Skeletal muscle cell (primary cell): Measurements from ENCODE around the gene RPS29.
"Not testable (repeated sequence)": the region's sequence is repeated elsewhere in the genome, so short reads cannot be mapped to it uniquely, and the experiment has no call there.

Source experiments
- DNase-seq: peaks from one replicate; pipeline ENCODE4 v3.0.0-alpha.2; 2010; ENCODE audit warnings: low read depth
- H3K4me3 ChIP-seq: 2 replicates; pipeline ENCODE4 v1.5.1; 2011; ENCODE audit warnings: low read depth, mild to moderate bottlenecking, control low read depth, low read length, moderate library complexity

The RPS29 gene

DNA sequence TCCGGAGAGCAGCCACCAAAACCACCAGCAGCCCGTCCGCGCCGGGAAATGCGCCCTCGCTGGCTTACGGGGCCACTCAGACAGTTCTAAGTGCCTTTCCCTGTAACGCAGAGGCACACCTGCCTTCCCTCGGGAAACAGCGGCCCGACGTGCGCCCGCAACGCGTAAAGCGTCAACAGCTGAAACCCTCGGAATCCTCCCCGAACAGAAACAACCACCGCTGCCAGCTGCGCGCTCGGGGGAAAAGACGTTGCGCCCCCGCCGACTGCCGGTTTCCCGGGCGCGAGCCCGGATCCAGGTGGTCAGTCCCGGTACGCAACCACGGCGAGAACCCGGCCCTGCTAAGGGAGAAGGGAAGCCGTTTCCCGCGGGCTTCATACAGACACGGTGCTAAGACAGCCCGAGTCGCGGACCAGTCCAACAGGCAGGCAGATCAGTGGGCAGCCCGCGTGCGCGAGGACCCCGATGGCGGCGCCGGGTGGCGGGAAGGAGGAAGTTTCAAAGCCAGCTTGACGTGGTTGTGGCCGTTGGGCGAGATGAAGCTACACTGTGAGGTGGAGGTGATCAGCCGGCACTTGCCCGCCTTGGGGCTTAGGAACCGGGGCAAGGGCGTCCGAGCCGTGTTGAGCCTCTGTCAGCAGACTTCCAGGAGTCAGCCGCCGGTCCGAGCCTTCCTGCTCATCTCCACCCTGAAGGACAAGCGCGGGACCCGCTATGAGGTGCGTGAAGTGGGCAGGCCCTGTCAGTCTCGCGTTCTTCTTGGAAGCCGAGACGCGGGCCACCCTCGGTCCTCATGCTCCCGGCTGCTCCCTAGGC is 12.5 kb upstream of the RPS29 start, which contains the start of gene LRR1:
TSS of gene LRR1 (plus strand) at position 456 of the 816 bp plus-strand sequence. CDS start at position 537, 81 bp downstream.
- peak within 1 kb of the TSS; percentile 95 for H3K4me3 ChIP-seq
- peak; percentile 59 for DNase-seq

- DNase-seq = no peak
- H3K4me3 ChIP-seq = peak overlapping the region; percentile 95
Measured at GRCh38 chr14:49598189-49598484, 12.0 kb upstream of the RPS29 start.

- DNase-seq = no peak
Measured at GRCh38 chr14:49594347-49595091, 8.3 kb upstream of the RPS29 start.

DNA sequence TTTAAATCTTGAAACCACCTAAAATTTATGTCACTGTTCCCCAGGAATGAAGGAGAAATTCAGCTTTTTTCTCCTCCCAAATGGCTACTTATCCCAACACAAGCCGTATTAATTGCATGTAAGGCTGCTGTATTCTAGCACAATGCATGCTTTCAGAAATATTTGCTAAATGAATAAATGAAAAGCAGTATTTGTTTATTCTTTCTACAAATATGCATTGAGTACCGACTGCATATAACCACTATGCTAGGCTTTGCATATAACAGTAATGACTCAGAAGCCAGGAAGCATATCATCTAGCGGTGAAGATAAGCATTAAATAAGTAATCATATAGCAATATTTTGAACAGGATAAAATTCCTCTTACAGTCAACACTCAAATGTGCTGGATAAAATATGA is 6.8 kb upstream of the RPS29 start:
- H3K4me3 ChIP-seq = no peak overlapping the region
- DNase-seq = no peak

More at GRCh38 chr14:49594347-49595091, 8.3 kb upstream of the RPS29 start:
- H3K4me3 ChIP-seq = no peak overlapping the region

DNA sequence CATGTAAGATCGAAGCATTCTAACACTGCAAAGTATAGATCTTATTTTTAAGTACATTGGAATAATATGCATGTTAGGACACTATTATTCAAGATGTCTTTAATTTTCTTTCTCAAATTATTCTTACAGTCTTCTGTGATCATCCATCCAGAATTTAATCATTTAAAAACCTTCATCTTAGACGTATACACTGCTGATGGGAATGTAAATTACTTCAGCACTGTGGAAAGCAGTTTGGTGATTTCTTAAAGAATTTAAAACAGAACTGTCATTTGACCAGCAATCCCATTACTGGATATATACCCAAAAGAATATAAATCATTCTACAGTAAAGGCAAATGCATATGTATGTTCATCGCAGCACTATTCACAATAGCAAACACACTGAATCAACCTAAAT is 3.2 kb upstream of the RPS29 start:
- no peak for DNase-seq

GRCh38 chr14:49586673-49587460 is 687 bp upstream of the RPS29 start:
- peak overlapping the region; percentile 92 for H3K4me3 ChIP-seq
- peak; percentile 39 for DNase-seq

More for the DNA sequence above, 3.2 kb upstream of the RPS29 start:
- no peak overlapping the region for H3K4me3 ChIP-seq

DNA sequence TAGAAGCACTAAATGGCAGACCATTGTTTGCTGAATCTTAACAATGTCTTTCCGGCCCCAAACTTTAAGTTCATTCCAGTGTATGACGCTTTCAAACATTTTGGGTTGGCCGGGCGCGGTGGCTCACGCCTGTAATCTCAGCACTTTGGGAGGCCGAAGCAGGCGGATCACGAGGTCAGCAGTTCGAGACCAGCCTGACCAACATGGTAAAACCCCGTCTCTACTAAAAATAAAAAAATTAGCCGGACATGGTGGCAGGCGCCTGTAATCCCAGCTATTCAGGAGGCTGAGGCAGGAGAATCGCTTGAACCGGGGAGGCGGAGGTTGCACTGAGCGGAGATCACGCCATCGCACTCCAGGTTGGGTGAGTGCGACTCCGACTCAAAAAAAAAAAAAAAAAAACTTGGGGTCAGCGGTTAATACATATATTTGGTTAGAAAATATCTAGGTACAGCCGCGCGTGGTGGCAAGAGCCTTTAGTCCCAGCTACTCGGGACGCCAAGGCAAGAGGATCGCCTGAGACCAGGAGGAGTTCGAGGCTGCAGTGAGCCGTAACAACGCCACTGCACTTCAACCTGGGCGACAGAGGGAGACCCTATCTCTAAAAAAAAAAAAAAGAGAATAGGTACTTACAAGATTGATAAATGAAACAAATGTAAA is 1.1 kb downstream of the RPS29 start:
- H3K4me3 ChIP-seq = peak overlapping the region; percentile 92
- not testable (repeated sequence) for DNase-seq

GRCh38 chr14:49584058-49584457 is 2.1 kb downstream of the RPS29 start:
- H3K4me3 ChIP-seq = peak overlapping the region; percentile 23
- DNase-seq = no peak

DNA sequence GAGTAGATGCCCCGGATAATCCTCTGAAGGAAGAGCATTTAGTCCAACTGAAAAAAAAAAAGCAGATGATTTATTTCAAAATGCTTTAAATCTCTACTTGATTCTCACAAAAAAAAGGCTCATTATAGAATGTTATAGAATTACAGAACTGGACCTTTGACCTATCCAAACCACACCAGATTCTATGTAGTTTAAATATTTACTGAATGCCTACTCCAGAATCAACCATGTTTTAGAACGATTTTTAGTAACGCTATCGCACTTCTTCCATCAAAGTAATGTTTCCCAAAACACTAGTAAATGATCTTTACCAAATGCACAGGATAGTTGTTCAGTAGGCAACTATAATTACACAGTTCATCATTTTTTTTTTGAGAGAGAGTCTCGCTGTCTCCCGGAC is 2.6 kb downstream of the RPS29 start:
- no peak overlapping the region for H3K4me3 ChIP-seq
- DNase-seq = no peak

GRCh38 chr14:49582113-49582977 is 3.8 kb downstream of the RPS29 start:
- H3K4me3 ChIP-seq = no peak overlapping the region
- DNase-seq = no peak

DNA sequence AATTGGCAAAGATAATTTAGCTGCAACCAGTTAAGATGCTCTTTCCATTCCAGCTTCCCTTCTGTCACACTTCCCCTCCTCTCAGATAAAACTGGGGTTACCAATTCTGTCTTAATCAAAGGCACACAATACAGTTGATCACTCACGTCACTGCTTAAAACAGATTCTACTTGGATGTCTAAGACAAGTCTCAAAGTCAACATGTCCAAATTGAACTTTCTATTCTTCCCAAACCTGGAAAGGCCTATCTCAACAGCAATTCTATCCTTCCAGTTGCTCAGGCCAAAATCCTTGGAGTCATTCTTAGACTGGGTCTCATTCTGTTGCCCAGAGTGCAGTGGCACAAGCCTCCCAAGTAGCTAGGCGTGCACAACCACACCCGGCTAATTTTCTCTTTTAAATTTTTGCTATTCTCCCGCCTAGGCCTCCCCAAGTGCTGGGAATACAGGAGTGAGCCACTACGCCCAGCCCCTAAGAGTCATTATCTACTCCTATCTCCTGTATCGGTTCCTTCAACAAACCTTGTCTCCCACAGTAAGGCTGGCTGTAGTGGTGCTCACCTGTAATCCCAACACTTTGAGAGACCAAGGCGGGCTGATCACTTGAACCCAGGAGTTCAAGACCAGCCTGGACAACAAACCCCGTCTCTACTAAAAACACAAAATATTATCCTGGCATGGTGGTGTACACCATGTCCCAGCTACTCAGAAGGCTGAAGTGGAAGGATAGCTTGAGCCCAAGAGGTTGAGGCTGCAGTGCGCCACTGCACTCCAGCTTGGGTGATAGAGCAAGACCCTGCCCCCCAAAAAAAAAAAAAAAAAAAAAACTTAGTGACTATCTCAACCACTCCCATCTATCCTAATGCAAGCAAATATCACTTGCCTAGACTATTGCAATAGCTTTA is 4.7 kb downstream of the RPS29 start:
- DNase-seq = no peak
- H3K4me3 ChIP-seq = no peak overlapping the region

- DNase-seq = no peak
- H3K4me3 ChIP-seq = no peak overlapping the region
Measured at GRCh38 chr14:49579841-49580240, 6.3 kb downstream of the RPS29 start.

DNA sequence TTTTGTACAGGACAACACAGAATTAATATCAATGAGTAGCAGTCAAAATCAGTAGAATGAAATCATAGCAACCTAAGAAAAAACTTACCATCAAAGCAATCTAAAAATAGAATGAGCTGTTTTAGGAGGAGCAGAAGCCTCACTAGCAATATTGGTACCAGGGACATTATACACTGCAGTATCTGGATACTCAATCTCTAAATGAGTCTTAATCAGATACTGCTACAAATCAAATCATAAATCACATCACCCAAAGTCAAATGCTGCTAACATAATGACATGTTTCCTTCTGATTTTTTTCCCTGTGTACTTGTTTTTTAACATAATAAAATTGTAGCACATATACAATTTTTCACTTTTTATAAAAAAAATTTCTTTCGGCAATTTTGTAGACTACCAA is 8.0 kb downstream of the RPS29 start:
- H3K4me3 ChIP-seq = no peak overlapping the region
- no peak for DNase-seq

DNA sequence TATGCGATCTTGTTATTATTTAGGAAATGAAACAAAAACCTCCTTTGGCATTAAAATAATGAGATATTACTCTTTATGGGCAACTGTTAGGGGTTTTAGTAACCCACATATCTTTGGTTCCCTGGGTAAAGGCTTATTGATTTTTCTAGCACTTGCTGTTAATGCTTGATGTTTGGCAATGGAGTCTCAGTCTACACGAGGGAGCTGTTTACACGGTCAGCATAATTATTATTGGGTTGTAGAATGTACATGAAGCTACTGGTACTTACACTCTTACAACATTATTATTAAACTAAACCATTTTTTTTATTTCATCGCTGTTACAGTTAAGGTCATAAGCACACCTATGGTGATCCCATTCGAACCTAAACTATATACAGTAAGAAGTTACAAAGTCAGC is 12.1 kb downstream of the RPS29 start:
- no peak for DNase-seq
- H3K4me3 ChIP-seq = no peak overlapping the region

- H3K4me3 ChIP-seq = no peak overlapping the region
- no peak for DNase-seq
Measured at GRCh38 chr14:49569281-49569680, 16.9 kb downstream of the RPS29 start.

- no peak for DNase-seq
- H3K4me3 ChIP-seq = no peak overlapping the region
Measured at GRCh38 chr14:49566714-49567113, 19.5 kb downstream of the RPS29 start.

DNA sequence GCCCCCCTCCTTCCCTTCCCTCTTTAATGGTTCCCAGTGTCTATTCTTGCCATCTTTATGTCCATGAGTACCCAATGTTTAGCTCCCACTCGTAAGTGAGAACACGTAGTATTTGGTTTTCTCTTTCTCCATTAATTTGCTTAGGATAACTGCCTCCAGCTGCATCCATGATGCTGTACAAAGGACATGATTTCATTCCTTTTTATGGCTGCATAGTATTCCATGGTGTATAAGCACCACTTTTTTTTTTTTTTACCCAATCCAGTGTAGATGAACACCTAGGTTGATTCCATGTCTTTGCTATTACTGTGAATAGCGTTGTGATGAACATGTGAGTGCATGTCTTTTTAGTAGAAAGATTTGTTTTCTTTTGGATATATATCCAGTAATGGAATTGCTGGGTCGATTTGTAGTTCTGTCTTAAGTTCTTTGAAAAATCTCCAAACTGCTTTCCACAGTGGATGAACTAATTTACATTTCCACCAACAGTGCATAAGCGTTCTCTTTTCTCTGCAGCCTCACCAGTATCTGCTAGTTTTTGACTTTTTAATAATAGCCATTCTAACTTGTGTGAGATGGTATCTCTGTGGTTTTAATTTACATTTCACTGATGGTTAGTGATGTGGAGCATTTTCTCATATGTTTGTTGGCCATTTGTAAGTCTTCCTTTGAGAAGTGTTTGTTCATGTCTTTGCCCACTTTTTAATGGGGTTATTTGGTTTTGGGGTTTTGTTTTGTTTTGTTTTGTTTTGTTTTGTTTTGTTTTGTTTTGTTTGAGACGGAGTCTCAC is 26.0 kb downstream of the RPS29 start:
- no peak for DNase-seq
- no peak overlapping the region for H3K4me3 ChIP-seq
